ENCODE measurements around the gene PPARD.

GRCh38 chr6:35302604-35303241 is 39.6 kb upstream of the PPARD start:
- no peak for TF ChIP-seq CTCF (IDR thresholded peaks at IDR 0.05)
- peak in 1 of 2 donors; percentile 18 for TF ChIP-seq POLR2A (IDR thresholded peaks at IDR 0.05)
